ENCODE data around the gene PHACTR1.
A peak's percentile ranks its signal among the peaks of the same experiment; 100 is the strongest.

PHACTR1 gene

GRCh38 chr6:13332349-13332706, 615.8 kb downstream of the PHACTR1 start:
- Histone ChIP-seq H3K36me3 (ENCODE audit: control insufficient read depth, insufficient read depth, low read length) (no peaks in the 10 kb centered on the region), H3K27me3 (replicated peaks; ENCODE audit: control insufficient read depth, insufficient read depth, low read length, poor library complexity, severe bottlenecking) (no peaks in the 10 kb centered on the region), H3K4me1 (ENCODE audit: control insufficient read depth, insufficient read depth, low read length, poor library complexity, severe bottlenecking) (peaks cover 10% of the 10 kb centered on the region), H3K4me3 (ENCODE audit: insufficient read depth, low read depth, low read length, poor library complexity, severe bottlenecking) (no peak overlapping the region), H3K27ac (ENCODE audit: insufficient read depth, low read length, poor library complexity, severe bottlenecking) (no peak overlapping the region), H3K9me3 (ENCODE audit: control insufficient read depth, low read length) (no peaks in the 10 kb centered on the region)
- no peak for DNase-seq

- Histone ChIP-seq H3K4me3 (ENCODE audit: insufficient read depth, low read depth, low read length, poor library complexity, severe bottlenecking) (no peak overlapping the region), H3K9me3 (ENCODE audit: control insufficient read depth, low read length) (no peaks in the 10 kb centered on the region), H3K27me3 (replicated peaks; ENCODE audit: control insufficient read depth, insufficient read depth, low read length, poor library complexity, severe bottlenecking) (no peaks in the 10 kb centered on the region), H3K4me1 (ENCODE audit: control insufficient read depth, insufficient read depth, low read length, poor library complexity, severe bottlenecking) (peaks cover 2% of the 10 kb centered on the region), H3K27ac (ENCODE audit: insufficient read depth, low read length, poor library complexity, severe bottlenecking) (no peak overlapping the region), H3K36me3 (ENCODE audit: control insufficient read depth, insufficient read depth, low read length) (no peaks in the 10 kb centered on the region)
- DNase-seq = no peak
Observed at GRCh38 chr6:13334953-13335352, 618.4 kb downstream of the PHACTR1 start.

GRCh38 chr6:13336553-13336952, 620.0 kb downstream of the PHACTR1 start:
- Histone ChIP-seq H3K36me3 (ENCODE audit: control insufficient read depth, insufficient read depth, low read length) (no peaks in the 10 kb centered on the region), H3K27me3 (replicated peaks; ENCODE audit: control insufficient read depth, insufficient read depth, low read length, poor library complexity, severe bottlenecking) (no peaks in the 10 kb centered on the region), H3K4me1 (ENCODE audit: control insufficient read depth, insufficient read depth, low read length, poor library complexity, severe bottlenecking) (peaks cover 2% of the 10 kb centered on the region), H3K4me3 (ENCODE audit: insufficient read depth, low read depth, low read length, poor library complexity, severe bottlenecking) (no peak overlapping the region), H3K27ac (ENCODE audit: insufficient read depth, low read length, poor library complexity, severe bottlenecking) (no peak overlapping the region), H3K9me3 (ENCODE audit: control insufficient read depth, low read length) (no peaks in the 10 kb centered on the region)
- peak; percentile 23 to 55 (median 47) for DNase-seq

- Histone ChIP-seq H3K9me3 (ENCODE audit: control insufficient read depth, low read length) (no peaks in the 10 kb centered on the region), H3K4me3 (ENCODE audit: insufficient read depth, low read depth, low read length, poor library complexity, severe bottlenecking) (no peak overlapping the region), H3K36me3 (ENCODE audit: control insufficient read depth, insufficient read depth, low read length) (no peaks in the 10 kb centered on the region), H3K27ac (ENCODE audit: insufficient read depth, low read length, poor library complexity, severe bottlenecking) (no peak overlapping the region), H3K27me3 (replicated peaks; ENCODE audit: control insufficient read depth, insufficient read depth, low read length, poor library complexity, severe bottlenecking) (no peaks in the 10 kb centered on the region), H3K4me1 (ENCODE audit: control insufficient read depth, insufficient read depth, low read length, poor library complexity, severe bottlenecking) (peaks cover 2% of the 10 kb centered on the region)
- DNase-seq = no peak
Observed at GRCh38 chr6:13338038-13338437, 621.5 kb downstream of the PHACTR1 start.
